ENCODE results near the gene DIP2C.

- TF ChIP-seq, protein P1, sequence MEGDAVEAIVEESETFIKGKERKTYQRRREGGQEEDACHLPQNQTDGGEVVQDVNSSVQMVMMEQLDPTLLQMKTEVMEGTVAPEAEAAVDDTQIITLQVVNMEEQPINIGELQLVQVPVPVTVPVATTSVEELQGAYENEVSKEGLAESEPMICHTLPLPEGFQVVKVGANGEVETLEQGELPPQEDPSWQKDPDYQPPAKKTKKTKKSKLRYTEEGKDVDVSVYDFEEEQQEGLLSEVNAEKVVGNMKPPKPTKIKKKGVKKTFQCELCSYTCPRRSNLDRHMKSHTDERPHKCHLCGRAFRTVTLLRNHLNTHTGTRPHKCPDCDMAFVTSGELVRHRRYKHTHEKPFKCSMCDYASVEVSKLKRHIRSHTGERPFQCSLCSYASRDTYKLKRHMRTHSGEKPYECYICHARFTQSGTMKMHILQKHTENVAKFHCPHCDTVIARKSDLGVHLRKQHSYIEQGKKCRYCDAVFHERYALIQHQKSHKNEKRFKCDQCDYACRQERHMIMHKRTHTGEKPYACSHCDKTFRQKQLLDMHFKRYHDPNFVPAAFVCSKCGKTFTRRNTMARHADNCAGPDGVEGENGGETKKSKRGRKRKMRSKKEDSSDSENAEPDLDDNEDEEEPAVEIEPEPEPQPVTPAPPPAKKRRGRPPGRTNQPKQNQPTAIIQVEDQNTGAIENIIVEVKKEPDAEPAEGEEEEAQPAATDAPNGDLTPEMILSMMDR (conservative IDR thresholded peaks at IDR 0.05 in 1 of 2, IDR thresholded peaks at IDR 0.05 in 1 of 2; ENCODE audit: extremely low read depth in 1 of 2, insufficient read depth in 1 of 2, low read depth in 1 of 2, low read length in 2 of 2), result no peak
- no peak for TF ChIP-seq EZH2 (IDR thresholded peaks at IDR 0.05; ENCODE audit: borderline replicate concordance, low read length)
Measured at GRCh38 chr10:601660-601963, 87.9 kb downstream of the DIP2C start.

Measured in mammary epithelial cell (primary cell).